ENCODE measurements around the gene AARS2.

The AARS2 gene

DNA sequence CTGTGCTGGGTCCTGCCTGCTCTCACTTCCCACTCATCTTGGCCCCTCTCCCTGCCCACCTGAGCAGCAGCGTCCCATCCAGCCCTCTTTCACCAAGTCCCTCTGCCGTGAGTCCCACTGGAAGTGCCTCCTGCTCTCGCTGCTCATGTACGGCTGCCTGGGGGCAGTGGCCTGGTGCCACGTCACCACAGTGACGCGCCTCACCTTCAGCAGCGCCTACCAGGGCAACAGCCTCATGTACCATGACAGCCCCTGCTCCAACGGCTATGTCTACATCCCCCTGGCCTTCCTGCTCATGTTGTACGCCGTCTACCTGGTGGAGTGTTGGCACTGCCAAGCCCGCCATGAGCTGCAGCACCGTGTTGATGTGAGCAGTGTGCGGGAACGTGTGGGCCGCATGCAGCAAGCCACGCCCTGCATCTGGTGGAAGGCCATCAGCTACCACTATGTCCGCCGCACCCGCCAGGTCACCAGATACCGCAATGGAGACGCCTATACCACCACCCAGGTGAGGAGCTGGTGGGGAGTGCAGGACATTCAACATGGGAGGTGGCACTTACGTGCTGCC, 40.1 kb downstream of the AARS2 start:
- CTCF ChIA-PET = interaction anchor here (1.0 to 1.2 kb wide), 3 partner anchors 16 to 67 kb away, joined by 3 to 5 read pairs (median 3); no protein-coding TSS in a partner anchor
- TF ChIP-seq, protein P1, sequence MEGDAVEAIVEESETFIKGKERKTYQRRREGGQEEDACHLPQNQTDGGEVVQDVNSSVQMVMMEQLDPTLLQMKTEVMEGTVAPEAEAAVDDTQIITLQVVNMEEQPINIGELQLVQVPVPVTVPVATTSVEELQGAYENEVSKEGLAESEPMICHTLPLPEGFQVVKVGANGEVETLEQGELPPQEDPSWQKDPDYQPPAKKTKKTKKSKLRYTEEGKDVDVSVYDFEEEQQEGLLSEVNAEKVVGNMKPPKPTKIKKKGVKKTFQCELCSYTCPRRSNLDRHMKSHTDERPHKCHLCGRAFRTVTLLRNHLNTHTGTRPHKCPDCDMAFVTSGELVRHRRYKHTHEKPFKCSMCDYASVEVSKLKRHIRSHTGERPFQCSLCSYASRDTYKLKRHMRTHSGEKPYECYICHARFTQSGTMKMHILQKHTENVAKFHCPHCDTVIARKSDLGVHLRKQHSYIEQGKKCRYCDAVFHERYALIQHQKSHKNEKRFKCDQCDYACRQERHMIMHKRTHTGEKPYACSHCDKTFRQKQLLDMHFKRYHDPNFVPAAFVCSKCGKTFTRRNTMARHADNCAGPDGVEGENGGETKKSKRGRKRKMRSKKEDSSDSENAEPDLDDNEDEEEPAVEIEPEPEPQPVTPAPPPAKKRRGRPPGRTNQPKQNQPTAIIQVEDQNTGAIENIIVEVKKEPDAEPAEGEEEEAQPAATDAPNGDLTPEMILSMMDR (IDR thresholded peaks at IDR 0.05; ENCODE audit: insufficient read depth, low read length, missing control alignments) = no peak
- POLR2A ChIA-PET = no interaction called here
- no peak overlapping the region for H3K4me3 ChIP-seq (ENCODE audit: low read depth, low read length)
- no peak for DNase-seq (ENCODE audit: low read depth, low spot score)

DNA sequence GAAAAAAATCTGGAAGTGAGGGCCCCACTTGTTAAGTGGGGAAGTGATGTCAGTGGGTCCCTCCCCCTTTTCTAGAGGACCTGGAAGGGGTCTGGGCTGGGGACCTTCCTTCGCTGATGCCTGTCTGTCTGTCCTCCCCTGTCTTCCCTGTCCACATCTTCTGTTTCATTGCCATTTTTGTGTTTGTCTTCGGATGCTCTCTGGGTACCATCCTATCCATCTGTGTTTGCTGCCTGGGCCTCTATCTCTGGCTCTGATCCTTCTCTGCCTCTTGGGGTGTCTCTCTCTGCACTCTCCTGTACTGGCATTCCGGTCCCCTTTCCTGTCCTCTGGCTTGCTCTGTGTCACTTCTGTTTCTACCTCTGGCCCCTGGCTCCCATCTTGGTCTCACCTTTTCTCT, 40.6 kb downstream of the AARS2 start:
- DNase-seq (ENCODE audit: low read depth, low spot score) = no peak
- ChIA-PET POLR2A (no interaction called here), CTCF (interaction anchor here (1.0 to 9.1 kb wide), 2 partner anchors 35 to 63 kb away, joined by 3 to 234 read pairs; no protein-coding TSS in a partner anchor)
- H3K4me3 ChIP-seq (ENCODE audit: low read depth, low read length) = no peak overlapping the region
- TF ChIP-seq, protein P1 (IDR thresholded peaks at IDR 0.05; ENCODE audit: insufficient read depth, low read length, missing control alignments) = no peak

DNA sequence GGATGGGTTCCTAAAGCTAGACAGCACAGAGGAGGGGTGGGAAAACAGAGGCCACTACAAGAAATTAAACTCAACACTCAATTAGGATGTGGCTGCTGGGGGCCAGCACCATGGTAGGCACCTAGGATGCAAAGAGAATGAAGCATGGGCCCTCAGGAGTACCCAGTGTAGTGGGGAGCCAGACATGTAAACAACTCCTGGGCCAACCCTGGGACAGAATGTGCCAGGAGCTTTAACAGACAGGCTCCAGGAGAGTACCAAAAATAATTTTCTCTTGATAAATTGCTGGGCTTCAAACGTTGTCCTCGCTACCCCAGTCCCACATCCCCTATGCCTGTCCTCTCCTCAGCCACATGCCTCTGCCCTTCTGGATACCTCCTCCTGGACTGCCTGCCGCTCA, 41.2 kb downstream of the AARS2 start:
- CTCF ChIA-PET = interaction anchor here (0.8 to 9.1 kb wide), 3 partner anchors 34 to 64 kb away, joined by 3 to 234 read pairs (median 4); no protein-coding TSS in a partner anchor
- POLR2A ChIA-PET = no interaction called here
- DNase-seq (ENCODE audit: low read depth, low spot score) = no peak
- TF ChIP-seq, protein P1 (IDR thresholded peaks at IDR 0.05; ENCODE audit: insufficient read depth, low read length, missing control alignments) = no peak
- H3K4me3 ChIP-seq (ENCODE audit: low read depth, low read length) = no peak overlapping the region

DNA sequence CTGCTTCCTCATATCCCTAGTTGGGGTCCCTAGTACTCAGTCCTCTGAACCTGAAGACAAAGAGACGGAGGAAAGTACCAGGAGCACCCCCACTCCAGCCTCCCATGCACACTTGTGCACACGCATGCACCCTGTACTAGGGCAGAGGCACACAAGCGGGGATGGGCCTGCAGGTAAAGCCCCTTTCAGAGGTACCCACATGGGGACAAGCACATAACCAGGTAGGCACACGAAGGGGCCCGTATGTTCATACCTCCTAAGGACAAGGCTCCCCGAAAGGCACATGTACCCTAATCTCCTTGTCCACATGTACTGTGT, 41.8 kb downstream of the AARS2 start:
- DNase-seq (ENCODE audit: low read depth, low spot score) = no peak
- ChIA-PET POLR2A (no interaction called here), CTCF (interaction anchor here (0.8 to 9.1 kb wide), 4 partner anchors 34 to 65 kb away, joined by 3 to 234 read pairs (median 4); no protein-coding TSS in a partner anchor)
- TF ChIP-seq, protein P1 (IDR thresholded peaks at IDR 0.05; ENCODE audit: insufficient read depth, low read length, missing control alignments) = no peak
- H3K4me3 ChIP-seq (ENCODE audit: low read depth, low read length) = no peak overlapping the region

DNA sequence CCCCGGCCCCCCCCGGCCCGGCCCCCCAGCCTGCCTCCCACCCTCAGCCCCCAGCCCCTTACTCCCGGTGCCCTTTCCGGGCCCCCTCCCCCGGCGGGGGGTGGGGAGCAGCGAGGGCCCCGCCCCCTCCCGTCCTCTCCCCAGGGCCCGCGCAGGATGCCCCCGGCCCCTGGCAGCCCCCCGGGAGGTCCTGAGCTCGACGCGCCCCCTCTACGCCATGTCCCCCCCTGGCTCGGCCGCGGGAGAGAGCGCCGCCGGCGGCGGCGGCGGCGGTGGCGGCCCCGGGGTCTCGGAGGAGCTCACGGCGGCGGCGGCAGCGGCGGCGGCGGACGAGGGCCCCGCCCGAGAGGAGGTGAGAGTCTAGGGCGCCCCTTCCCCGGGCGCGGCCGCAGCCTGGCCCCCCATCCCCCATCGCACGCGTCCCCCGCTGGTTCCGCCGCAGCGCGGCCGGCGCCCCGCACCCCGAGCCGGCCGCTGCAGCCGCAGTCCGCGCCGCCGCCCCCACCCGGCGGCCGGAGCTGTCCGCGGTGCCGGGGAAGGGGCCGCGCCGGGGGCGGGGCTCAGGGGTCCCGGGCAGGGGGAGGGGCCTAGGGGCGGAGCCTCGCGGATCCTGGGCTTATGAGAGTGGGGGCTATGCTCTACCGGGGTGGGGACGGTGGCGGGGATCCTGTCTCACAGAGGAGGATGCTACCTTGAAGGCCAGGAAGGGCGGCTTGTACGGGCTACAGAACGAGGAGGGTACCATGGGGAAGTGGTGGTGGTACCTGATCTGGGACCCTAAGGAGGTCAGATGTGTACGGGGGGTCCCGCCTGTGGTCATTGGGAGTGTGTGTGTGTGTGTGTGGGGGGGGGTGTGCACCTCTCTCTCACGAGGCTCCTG, 42.4 kb downstream of the AARS2 start:
- DNase-seq (ENCODE audit: low read depth, low spot score) = no peak
- ChIA-PET POLR2A (no interaction called here), CTCF (interaction anchor here (0.8 to 9.1 kb wide), 7 partner anchors 7 to 73 kb away, joined by 5 to 234 read pairs (median 45); partner anchors contain the start of genes AARS2, SLC35B2 and SPATS1)
- TF ChIP-seq, protein P1 (IDR thresholded peaks at IDR 0.05; ENCODE audit: insufficient read depth, low read length, missing control alignments) = no peak
- peak overlapping the region; percentile 8; the same call in 1 of the 2 replicates for H3K4me3 ChIP-seq (ENCODE audit: low read depth, low read length)

DNA sequence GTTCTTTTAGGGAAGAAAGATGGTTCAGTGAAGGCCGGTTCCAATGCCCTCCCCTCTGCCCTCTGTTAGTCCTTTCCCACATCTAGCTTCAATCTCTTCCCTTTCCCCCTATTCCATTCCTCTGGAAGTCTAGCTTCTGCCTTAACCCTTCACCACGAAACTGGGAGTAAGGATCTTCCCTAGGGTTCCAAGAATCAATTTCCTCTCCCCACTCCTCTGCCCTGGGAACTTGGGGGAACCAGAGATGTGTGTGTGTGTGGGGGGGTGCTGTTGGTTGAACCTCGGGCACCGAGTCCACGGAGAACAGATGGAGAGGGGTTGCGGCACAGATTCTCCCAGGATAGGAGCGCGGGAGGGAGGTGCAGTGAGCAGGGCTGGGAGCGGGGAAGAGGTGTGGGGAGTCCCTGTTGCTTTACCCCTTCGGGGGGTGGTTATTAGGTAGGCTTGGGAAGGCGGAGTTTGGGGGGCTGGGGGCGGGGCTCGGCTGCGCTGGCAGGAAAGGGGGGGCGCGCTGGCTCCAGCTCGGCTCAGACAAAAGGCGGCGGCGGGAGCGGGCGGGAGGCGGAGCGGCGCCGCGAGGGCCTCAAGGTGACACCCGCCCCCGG, 43.1 kb downstream of the AARS2 start, which contains the start of gene TMEM151B:
Gene TMEM151B (plus strand): TSS at position 530 of the 605 bp plus-strand sequence. CDS start 293 bp downstream, outside the sequence.
- DNase-seq (ENCODE audit: low read depth, low spot score) = no peak
- ChIA-PET CTCF (interaction anchor here (0.7 to 9.1 kb wide), 11 partner anchors 8 to 97 kb away, joined by 3 to 234 read pairs (median 41); partner anchors contain the start of genes AARS2, SLC35B2 and SPATS1), POLR2A (no interaction called here)
- peak within 1 kb of the TSS; percentile 8; the same call in 1 of the 2 replicates for H3K4me3 ChIP-seq (ENCODE audit: low read depth, low read length)
- TF ChIP-seq, protein P1 (IDR thresholded peaks at IDR 0.05; ENCODE audit: insufficient read depth, low read length, missing control alignments) = no peak

Measured in AG04449 (cell line).